UCSD-AML1 (cell line): ENCODE measurements around the gene TMEM150B.

Source experiments
- DNase-seq: peaks from one replicate; lab custom pipeline; 2025; ENCODE audit not compliant: unreplicated experiment; lab: John Stamatoyannopoulos, UW

TMEM150B gene

DNA sequence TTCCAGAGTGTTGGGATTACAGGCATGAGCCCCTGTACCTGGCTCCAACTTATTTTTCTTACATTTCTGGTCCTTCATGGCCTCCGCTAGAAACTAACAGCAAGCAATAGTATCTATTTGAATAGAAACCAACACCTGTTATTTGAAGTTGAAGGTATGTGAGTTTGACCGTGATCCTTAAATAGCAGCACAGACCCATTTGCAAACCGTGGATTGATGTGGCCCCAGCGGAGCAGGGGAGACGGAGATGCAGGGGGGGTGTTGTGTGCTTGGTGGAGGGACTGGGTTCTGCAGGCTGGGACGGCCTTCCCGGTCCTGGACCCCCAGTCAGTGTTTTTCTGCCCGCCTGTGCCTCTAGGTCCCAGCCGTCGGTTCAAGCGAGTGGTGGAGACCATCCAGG is 16.9 kb downstream of the TMEM150B start:
- DNase-seq, result no peak

DNA sequence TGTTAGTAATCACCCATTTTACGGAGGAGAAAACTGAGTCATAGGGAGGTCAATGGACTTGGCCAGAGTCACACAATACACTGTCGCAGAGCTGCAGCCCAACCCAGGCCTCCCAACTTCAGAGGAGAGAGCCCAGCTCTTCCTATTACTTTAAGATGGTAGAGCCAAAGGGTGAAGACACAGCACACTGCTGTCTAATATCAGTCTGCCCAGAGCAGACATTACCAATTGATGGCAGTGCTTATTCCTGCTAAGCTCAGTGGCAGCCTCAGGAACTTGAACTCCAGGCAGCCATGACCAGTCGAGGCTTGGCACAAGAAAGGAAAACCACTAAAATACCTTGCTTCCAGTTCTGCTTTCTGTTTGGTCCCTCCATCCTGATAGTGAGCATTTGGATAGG is 18.4 kb downstream of the TMEM150B start:
- DNase-seq, result no peak

DNA sequence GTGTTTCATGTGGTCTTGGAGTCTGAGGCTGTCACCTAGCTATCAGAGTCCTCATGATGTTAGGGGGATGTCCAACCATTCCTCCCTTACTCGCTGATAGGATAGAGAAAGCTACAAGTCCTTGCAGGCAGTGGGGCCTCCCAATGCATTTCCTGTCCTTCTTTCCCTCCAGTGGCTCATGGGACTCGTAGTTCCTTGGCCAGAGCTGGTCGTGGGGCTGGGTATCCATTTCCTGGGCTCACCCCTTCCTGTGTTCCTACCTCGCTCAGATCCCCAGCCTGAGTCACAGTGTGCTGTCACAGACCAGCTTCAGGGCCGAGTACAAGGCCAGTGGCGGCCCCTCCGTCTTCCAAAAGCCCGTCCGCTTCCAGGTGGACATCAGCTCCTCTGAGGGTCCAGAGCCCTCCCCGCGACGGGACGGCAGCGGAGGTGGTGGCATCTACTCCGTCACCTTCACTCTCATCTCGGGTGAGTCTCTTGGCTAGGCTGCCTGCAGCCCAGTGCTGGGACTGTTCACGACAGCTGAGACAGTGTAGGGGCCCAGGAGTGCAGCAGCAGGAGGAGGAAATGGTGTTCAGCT is 19.1 kb downstream of the TMEM150B start:
- DNase-seq, result peak; percentile 49

DNA sequence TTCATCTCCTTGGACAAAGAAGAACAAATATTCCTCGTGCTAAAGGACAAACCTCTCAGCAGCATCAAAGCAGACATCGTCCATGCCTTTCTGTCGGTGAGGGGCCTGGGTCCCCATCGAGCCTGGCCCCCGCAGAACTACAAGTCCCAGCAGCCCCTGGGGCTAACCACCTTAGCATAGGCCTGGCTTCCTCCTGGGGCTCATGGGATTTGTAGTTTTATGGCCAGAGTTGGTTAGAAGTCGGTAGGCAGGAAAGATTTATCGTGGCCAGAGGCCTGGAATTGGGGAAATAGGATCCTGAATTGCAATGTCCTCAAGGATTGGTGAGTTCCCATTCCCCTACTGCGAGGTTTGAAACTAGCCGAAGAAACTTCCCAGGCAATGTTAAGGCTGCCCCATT is 19.6 kb downstream of the TMEM150B start:
- peak; percentile 52 for DNase-seq

DNA sequence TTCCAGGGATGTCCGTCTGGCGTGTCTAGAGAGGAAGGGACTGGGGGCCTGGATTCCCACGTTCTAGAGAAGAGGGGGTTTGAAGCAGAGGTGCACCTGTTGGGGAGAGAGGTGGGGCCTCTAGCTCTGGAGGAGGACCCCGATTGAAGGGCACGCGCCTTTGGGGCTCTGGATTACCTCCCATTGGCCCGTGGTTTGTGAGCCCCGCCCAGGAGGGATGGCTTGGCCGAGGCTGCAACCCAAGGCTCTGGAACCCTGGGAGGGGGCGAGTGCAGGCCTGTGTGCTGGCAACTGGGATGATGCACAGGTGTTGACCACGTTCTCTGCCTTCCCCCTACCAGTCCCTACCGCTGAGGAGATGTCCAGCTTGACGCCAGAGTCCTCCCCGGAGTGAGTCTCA is 20.2 kb downstream of the TMEM150B start:
- DNase-seq, result no peak

DNA sequence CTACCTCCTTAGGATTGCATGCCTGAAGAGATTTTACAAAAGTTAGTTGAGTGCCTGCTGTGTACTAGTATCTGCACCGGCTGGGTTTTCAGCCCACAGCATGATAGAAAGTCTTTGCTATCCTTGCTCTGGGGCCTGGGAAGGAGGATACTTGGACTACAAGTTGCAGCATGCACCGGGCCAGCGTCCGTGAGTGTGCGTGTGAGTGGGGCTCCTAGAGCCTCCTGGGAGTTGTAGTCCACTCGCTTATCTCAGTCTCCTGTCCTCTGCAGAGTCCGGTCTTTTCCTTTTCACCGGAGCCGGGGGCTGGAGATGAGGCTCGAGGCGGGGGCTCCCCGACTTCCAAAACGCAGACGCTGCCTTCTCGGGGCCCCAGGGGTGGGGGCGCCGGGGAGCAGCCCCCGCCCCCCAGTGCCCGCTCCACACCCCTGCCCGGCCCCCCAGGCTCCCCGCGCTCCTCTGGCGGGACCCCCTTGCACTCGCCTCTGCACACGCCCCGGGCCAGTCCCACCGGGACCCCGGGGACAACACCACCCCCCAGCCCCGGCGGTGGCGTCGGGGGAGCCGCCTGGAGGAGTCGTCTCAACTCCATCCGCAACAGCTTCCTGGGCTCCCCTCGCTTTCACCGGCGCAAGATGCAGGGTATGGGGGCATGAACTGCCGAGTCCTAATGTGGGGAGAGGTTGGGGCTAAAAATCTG is 20.7 kb downstream of the TMEM150B start:
- DNase-seq, result peak; percentile 42

DNA sequence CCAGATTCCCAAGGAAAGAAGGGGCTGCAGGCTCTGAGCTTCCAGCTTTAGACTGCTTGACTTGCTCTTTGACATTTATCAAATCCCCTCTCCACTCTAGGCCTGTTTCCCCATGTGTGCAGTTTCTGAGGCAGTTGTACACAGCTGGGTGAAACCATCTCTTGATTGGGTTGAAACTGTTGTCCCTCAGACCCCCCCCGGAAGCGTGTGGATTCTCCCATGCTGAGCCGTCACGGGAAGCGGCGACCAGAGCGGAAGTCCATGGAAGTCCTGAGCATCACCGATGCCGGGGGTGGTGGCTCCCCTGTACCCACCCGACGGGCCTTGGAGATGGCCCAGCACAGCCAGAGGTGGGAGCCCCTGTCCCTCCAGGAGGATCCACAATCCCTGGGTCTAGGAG is 21.7 kb downstream of the TMEM150B start:
- DNase-seq, result no peak

DNA sequence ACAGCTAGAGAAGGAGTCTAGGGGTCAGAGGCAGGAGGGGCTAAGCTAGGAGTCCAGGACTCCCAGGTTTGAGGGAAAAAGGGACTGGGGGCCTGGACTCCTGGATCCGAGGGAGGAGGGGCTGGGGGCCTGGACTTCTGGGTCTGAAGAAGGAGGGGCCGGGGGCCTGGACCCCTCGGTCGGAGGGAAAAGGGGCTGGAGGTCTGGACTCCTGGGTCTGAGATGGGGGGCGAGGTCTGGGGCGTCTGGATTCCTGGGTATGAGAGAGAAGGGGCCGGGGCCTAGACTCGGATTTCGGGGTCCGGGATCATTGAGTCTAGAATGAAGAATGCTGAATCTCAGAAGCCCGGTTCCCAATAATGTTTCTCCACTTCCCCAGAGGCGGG is 22.8 kb downstream of the TMEM150B start:
- no peak for DNase-seq

DNA sequence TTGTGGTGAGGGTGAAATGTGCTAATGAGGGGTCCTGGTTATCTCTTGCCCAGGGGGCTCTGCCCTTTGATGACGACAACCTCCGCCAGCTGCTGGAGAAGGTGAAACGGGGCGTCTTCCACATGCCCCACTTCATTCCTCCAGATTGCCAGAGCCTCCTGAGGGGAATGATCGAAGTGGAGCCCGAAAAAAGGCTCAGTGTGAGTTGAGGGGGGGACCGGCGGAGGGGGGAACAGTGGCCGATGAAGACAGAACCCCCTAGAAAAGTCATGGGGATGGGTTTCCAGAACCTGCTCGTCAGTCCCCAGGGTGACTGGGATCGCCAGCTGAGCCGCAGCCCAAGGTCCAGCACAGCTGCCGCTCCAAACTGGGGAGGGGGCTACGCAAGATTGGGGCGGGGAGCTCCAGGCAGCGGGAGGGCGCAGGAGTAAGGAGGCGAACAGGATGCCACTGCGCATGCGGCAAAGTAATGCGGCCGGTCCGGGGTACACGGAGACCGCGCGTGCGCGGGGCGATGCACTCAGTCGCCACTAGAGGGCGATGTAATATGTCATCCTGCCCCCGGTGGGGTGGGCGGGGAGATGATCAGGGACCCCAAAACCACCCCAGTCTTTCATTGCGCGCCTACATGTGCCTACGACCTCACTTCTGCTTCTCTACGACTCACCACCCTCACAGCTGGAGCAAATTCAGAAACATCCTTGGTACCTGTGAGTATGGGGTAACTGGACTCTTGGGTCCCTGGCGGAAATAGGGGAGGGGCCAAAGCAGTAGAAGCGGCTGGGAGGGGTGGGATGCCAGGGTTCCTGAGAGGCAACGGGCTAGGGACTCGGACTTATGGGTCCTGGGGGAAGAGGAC is 23.5 kb downstream of the TMEM150B start:
- DNase-seq, result peak; percentile 90

DNA sequence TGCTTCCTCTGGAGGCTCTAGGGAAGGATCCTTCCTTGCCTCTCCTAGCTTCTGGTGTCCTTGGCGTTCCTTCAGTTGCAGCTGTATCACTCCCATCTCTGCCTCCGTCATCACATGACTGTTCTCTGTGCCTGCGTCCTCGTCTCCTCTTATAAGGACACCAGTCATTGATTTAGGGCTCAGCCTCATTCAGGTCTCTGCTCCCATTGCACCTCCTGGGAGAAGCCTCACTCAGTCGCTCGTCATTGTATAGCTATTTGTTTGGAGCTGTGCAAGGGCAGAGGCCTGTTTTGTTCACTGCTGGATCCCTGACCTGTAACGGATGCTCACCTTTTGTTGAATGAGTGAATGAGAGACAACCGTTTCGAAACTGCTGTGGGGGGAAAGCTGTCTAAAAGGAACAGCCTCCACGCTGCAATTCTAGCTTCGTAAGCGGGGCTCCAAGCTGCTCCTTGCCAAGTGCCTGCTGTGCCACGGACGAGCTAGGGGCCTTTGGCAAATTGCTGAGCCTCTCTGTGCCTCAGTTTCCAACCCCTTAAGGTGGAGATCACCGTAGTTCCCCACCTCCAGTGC is 24.2 kb downstream of the TMEM150B start:
- DNase-seq, result no peak

DNA sequence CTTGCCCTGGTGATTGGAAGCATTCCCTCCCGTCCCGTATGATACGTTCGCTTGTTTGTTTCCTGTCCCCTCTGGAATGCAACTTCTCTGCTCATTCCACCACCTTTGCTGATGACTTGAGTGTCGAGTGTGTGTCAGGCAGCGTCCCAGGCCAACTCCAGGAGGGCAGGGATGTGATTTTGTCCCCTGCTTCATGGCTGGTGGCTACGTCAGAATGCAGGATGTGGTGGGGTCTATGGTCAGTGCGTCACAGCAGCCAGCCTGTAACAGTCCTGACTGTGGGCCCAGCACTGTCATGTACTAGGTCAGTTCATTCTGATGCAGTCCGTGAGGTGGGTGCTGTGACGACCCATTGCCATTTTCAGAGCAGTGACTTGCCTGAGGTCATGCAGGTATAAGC is 25.1 kb downstream of the TMEM150B start:
- no peak for DNase-seq

DNA sequence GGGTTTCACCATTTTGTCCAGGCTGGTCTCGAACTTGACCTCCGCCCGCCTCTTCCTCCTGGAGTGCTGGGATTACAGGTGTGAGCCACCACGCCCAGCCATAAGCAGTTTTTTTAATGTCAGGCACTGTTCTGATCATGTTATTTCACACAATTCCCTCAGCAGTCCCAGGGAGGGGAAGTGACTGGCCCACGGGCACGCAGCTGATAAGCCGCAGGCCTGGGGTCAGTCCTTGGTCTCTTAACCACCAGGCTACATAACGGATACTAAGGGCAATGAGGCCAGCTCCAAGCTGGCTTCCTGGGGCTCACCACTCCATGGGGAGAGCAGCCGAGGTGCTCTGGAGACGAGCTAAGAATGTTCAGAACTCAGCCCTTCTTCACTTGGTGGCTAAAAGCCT is 27.9 kb downstream of the TMEM150B start:
- peak; percentile 66 for DNase-seq

DNA sequence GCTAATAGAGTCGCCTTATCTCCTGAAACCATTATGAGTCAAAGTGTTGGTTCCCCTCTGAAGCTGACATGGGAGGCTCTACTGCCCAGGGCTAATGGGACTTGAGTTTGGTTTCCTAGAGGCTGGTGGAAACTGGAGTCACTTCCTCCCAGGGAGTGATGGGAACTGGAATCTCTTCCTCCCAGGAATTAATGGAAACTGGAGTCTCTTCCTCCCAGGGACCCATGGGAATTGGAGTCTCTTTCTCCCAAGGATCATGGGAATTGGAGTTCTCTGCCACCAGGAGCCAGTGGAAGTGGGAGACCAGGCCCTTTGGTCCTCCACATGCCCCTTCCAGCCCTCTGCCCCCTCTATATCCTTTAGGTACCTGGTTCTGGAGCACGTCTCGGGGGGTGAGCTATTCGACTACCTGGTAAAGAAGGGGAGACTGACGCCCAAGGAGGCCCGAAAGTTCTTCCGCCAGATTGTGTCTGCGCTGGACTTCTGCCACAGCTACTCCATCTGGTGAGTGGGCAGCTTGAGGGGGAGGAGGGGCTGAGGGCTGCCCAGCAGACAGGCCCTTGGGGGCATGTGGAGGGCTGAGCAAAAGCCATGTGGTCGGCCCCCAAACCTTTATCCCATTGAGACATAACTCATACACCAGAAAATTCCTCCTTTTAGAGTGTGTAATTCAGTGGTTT is 35.9 kb downstream of the TMEM150B start:
- no peak for DNase-seq

DNA sequence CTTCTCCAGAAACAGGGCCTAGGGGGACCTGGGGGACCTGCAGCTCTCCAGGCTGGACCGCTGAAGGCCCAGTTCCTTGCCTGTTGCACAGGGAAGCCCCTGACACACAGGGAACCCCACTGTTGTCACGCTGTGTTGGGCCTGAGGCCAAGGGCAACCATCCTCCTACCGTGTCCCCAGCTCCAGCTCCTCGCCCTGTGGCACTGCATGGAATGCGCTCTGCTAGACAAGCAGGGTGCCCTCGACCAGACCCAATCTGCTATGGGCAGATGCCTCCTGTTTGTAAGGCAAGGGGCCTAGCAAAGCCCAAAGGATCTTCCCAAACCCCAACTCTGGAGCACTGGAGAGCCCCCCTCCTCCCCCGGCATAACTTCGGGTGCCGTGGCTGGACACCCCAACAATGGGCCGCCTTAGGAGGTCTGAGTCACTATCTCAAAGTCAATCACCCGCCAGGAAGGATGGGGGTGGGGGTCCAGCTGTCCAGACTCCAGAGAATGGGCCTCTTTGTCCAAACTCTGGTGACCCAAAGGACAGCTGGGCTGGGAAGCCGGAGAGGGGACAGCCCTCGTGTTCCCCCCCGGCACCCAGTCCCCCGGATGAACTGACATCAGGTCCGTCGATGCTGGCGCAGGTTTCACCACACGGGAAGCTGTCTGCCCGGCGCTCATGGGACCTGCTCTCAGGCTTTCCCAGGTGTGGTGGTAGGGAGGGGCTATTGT is 37.6 kb downstream of the TMEM150B start:
- no peak for DNase-seq

DNA sequence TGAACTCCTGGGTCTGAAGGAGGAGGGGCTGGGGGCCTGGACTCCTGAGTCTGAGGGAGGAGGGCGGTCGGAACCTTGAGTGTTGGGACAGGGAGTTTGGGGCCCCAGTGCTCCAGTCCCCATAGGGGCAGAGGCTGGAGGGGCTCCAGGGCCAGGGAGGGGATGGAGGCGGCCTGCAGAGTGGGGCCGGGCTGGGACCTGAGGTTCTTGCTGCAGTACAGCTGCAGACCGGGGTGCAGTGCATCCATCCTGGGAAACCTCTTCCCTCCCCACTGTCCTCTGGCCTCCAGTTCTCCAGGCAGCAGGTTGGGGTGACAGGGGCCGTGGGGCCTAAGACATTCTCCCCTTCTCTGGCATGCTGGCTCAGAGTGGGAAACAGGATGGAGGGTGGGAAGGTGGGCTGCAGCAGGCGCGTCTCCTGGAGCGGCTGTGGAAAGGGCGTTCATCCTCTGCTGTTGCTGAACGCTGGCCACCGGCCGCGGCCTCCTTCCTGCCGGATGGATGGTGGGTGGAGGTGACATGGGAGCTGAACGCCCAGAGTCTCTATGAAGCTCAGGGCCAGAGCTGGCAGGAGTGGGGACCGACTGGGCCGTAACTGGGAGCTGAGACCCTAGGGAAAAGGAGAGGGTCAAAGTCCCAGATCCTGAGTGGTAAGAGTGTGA is 39.8 kb downstream of the TMEM150B start:
- DNase-seq, result no peak

DNA sequence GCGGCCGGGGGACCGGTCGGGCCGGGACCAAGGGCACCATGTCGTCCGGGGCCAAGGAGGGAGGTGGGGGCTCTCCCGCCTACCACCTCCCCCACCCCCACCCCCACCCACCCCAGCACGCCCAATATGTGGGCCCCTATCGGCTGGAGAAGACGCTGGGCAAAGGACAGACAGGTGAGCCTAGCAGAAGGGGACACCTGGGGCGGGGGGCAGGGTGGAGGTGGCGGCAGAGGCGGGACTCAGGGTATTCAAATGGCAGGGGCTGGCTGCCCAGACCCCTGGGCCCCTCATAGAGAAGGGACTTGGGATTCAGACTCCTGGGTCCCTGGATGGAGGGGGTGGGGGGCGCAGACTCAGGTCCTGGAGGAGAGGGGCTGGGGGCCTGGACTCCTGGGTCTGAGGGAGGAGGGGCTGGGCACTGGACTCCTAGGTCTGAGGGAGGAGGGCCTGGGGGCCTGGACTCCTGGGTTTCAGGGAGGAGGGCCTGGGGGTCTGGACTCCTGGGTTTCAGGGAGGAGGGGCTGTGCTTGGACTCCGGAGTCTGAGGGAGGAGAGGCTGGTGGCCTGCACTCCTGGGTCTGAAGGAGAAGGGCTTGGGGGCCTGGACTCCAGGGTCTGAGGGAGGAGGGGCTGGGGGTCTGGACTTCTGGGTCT is 40.6 kb downstream of the TMEM150B start:
- DNase-seq, result no peak

DNA sequence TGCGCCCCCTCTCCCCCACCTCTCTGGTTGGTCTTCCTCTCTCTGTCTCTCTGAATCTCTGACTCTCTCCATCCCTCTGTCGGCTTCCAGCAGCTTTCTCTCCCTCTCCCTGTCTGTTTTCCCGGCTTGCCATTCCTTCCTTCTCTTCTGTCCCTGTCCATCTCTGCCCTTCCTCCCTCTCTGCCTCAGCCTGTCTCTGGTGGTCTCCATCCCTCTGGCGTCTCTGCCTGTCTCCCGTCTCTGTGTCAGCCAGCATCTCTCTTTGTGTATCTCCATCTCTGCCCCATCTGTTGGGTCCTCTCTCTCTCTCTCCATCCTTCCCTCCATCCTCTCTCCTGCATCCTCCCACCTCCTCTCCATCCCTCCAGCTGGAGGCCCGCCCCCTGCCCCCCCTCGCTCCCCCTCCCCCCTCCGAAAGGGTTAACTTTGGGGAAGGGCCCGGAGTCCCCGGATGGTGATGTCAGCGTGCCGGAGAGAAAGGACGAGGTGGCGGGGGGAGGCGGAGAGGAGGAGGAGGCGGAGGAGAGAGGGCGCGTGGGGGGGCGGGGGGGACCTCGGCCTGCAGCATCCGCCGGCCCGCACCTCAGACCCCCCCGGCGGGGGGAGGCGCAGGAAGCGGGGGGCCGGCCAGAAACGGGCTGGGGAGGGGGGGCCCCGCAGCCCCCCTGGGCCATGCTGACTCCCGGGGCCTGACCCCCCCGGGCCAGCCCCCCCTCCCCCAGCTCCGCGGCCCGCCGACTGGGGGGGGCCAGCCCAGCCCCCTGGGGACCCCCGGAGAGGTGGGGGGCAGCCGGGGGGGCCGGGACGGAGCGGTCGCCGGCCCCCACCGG is 41.4 kb downstream of the TMEM150B start, which contains the start of gene BRSK1:
Gene BRSK1 (plus strand): TSS at position 450 of the 830 bp plus-strand sequence. CDS start 446 bp downstream, outside the sequence.
- DNase-seq, result no peak
